ENCODE data around the gene BRD1.

BRD1 gene

DNA sequence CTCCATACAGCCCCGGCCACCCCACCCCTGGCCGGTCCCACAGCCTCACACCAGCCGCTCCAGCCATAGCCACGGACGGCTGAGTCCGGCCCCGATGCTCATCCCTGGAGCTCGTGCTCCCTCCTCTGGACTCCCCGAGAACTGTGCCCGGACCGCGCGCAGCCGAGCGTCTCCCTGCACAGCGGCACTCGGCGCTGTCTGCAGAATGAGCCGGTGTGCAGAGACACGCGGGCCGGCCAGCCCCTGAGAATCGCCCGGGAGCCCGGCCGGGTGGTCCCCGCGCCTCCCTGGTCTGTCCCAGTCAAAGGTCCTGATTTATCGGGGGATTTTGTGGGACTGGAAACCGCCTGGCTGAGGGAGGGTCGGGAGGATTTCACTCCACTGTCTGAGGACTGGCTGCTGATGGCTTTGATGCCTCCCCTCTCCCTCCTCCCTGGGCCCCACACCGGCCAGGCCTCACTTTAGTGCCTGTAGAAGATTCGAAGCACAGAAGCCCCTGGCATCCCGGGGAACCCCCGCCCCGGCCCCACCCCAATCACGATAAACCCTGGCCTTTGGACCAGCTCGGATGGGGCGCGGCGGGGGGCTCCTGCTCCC is 102.7 kb downstream of the BRD1 start:
- peak; percentile 54 for DNase-seq

DNA sequence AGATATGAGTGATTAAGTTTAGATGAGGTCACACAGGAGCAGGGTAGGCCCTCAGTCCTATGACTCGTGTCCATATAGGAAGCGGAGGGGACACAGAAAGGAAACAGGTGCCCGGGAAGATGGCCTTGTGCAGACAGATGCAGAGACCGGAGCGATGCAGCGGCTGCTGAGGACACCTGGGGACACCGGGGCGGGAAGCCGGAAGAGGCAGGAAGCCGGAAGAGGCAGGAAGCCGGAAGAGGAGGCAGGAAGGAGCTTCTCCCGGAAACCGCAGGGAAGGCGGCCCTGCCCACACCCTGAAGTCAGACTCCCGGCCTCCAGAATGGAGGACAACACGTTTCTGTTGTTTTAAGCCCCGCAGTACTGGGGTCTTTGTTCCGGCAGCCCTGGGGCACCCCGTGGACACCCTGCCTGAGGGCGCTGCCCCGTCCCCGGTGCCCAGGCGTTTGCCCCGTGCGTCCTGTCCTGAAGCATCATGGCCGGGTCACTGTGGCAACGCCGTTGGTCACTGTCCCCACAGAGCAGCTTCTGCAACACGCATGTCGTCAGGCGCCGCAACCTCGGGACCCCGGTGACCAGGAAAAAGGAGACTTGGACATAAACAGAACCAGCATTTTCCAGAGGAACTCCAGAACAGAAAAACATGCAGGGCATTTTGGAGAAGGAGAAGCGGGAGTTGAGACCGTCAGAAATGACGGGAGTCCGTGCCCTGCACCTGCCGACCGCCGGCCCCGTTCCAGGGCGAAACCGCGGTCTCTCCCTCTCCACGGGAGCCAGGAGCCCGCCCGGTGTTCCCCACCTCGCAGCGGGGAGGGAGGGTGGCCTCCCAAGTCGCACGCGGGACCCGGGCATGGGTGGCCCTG is 103.4 kb downstream of the BRD1 start:
- no peak for DNase-seq

GRCh38 chr22:49723478-49724029 is 104.1 kb downstream of the BRD1 start:
- no peak for DNase-seq

Measured in CD4-positive, alpha-beta T cell treated with Interleukin-15 for 1 hour (primary cell).